ENCODE measurements around the gene HOXA11. TPM values are rescaled to one million over a fixed set of nuclear protein-coding genes. Genes with fewer than 3 reads are reported as not detected.
A peak's percentile ranks its signal among the peaks of the same experiment; 100 is the strongest.

HOXA11 gene
- polyA plus RNA-seq, 1 of the 3 experiments (the other 2 are of a cell fraction) = not detected

- TF ChIP-seq, protein P1, sequence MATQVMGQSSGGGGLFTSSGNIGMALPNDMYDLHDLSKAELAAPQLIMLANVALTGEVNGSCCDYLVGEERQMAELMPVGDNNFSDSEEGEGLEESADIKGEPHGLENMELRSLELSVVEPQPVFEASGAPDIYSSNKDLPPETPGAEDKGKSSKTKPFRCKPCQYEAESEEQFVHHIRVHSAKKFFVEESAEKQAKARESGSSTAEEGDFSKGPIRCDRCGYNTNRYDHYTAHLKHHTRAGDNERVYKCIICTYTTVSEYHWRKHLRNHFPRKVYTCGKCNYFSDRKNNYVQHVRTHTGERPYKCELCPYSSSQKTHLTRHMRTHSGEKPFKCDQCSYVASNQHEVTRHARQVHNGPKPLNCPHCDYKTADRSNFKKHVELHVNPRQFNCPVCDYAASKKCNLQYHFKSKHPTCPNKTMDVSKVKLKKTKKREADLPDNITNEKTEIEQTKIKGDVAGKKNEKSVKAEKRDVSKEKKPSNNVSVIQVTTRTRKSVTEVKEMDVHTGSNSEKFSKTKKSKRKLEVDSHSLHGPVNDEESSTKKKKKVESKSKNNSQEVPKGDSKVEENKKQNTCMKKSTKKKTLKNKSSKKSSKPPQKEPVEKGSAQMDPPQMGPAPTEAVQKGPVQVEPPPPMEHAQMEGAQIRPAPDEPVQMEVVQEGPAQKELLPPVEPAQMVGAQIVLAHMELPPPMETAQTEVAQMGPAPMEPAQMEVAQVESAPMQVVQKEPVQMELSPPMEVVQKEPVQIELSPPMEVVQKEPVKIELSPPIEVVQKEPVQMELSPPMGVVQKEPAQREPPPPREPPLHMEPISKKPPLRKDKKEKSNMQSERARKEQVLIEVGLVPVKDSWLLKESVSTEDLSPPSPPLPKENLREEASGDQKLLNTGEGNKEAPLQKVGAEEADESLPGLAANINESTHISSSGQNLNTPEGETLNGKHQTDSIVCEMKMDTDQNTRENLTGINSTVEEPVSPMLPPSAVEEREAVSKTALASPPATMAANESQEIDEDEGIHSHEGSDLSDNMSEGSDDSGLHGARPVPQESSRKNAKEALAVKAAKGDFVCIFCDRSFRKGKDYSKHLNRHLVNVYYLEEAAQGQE (IDR thresholded peaks at IDR 0.05; ENCODE audit: low read depth, low read length) = no peak
- TF ChIP-seq ELF1 (IDR thresholded peaks at IDR 0.05) (no peak), TEAD4 (IDR thresholded peaks at IDR 0.05; ENCODE audit: borderline replicate concordance, insufficient read depth) (no peak)
Measured at GRCh38 chr7:27176524-27176845, 8.5 kb downstream of the HOXA11 start (continued).

- Histone ChIP-seq H3K27ac (ENCODE audit: low read depth in 2 of 2, low read length in 1 of 2) (no peak overlapping the region), H3K4me2 (no peak overlapping the region), H3K4me1 (ENCODE audit: control insufficient read depth in 1 of 2, insufficient read depth in 2 of 2, low read depth in 1 of 2, low read length in 1 of 2) (peaks cover 0 to 4% of the 10 kb centered on the region in 2 experiments; a peak in 1 of 4 replicates), H3K79me2 (ENCODE audit: insufficient read depth) (no peaks in the 10 kb centered on the region), H3F3A (replicated peaks; ENCODE audit: insufficient read depth) (no peaks in the 10 kb centered on the region), H4K20me1 (ENCODE audit: insufficient read depth) (no peaks in the 10 kb centered on the region), H3K9ac (no peak overlapping the region), H2AFZ (ENCODE audit: low read depth) (peak overlapping the region; percentile 16; the same call in 1 of the 2 replicates), H3K36me3 (replicated peaks in 1 of 2; ENCODE audit: control insufficient read depth in 1 of 2, insufficient read depth in 2 of 2, low read length in 1 of 2) (no peaks in the 10 kb centered on the region), H3K27me3 (ENCODE audit: insufficient read depth) (peaks cover 99% of the 10 kb centered on the region), H3K9me2 (no peaks in the 10 kb centered on the region), H3K9me3 (no peaks in the 10 kb centered on the region), H3K4me3 (ENCODE audit: low read depth in 2 of 2, low read length in 1 of 2) (no peak overlapping the region)
- DNase-seq = peak; percentile 56
- ChIA-PET CTCF (interaction anchor here (0.9 to 12.3 kb wide), 11 partner anchors 7 to 902 kb away, joined by 3 to 205 read pairs (median 4); partner anchors contain the start of genes HOXA11 and HOXA9), POLR2A (no interaction called here)
- WGBS (ENCODE audit: low lambda C conversion rate) = 21% methylated on average over 39 of the region's 40 CpGs
- TF ChIP-seq PBX3 (IDR thresholded peaks at IDR 0.05) = no peak
- no peak for TF ChIP-seq FOXJ3 (CRISPR knock-in tag; IDR thresholded peaks at IDR 0.05)
- no peak for TF ChIP-seq IRF3 (IDR thresholded peaks at IDR 0.05; ENCODE audit: low read depth, low read length)
- TF ChIP-seq RXRA (IDR thresholded peaks at IDR 0.05; ENCODE audit: borderline replicate concordance, low read depth) = no peak
- no peak for TF ChIP-seq YY1 (IDR thresholded peaks at IDR 0.05; ENCODE audit: low read depth)
- TF ChIP-seq GATA2 (CRISPR knock-in tag; IDR thresholded peaks at IDR 0.05) = no peak
- TF ChIP-seq, protein P1 (IDR thresholded peaks at IDR 0.05; ENCODE audit: low read depth, low read length) = no peak
- TF ChIP-seq NFIC (IDR thresholded peaks at IDR 0.05; ENCODE audit: borderline replicate concordance) = no peak
- TF ChIP-seq, protein P2, sequence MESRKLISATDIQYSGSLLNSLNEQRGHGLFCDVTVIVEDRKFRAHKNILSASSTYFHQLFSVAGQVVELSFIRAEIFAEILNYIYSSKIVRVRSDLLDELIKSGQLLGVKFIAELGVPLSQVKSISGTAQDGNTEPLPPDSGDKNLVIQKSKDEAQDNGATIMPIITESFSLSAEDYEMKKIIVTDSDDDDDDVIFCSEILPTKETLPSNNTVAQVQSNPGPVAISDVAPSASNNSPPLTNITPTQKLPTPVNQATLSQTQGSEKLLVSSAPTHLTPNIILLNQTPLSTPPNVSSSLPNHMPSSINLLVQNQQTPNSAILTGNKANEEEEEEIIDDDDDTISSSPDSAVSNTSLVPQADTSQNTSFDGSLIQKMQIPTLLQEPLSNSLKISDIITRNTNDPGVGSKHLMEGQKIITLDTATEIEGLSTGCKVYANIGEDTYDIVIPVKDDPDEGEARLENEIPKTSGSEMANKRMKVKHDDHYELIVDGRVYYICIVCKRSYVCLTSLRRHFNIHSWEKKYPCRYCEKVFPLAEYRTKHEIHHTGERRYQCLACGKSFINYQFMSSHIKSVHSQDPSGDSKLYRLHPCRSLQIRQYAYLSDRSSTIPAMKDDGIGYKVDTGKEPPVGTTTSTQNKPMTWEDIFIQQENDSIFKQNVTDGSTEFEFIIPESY (IDR thresholded peaks at IDR 0.05; ENCODE audit: borderline replicate concordance, low read depth) = no peak
- no peak for TF ChIP-seq MAX (IDR thresholded peaks at IDR 0.05; ENCODE audit: low read depth)
- TF ChIP-seq RFX5 (IDR thresholded peaks at IDR 0.05; ENCODE audit: low read length) = no peak
- no peak for TF ChIP-seq GABPA (IDR thresholded peaks at IDR 0.05; ENCODE audit: low read depth)
- TF ChIP-seq TAF1 (IDR thresholded peaks at IDR 0.05; ENCODE audit: borderline replicate concordance, low read depth, low read length) = no peak
- TF ChIP-seq FOXM1 (IDR thresholded peaks at IDR 0.05; ENCODE audit: low read depth) = no peak
Measured at GRCh38 chr7:27175626-27176523, 9.2 kb downstream of the HOXA11 start.
